ENCODE measurements around the gene CTSZ.

DNA sequence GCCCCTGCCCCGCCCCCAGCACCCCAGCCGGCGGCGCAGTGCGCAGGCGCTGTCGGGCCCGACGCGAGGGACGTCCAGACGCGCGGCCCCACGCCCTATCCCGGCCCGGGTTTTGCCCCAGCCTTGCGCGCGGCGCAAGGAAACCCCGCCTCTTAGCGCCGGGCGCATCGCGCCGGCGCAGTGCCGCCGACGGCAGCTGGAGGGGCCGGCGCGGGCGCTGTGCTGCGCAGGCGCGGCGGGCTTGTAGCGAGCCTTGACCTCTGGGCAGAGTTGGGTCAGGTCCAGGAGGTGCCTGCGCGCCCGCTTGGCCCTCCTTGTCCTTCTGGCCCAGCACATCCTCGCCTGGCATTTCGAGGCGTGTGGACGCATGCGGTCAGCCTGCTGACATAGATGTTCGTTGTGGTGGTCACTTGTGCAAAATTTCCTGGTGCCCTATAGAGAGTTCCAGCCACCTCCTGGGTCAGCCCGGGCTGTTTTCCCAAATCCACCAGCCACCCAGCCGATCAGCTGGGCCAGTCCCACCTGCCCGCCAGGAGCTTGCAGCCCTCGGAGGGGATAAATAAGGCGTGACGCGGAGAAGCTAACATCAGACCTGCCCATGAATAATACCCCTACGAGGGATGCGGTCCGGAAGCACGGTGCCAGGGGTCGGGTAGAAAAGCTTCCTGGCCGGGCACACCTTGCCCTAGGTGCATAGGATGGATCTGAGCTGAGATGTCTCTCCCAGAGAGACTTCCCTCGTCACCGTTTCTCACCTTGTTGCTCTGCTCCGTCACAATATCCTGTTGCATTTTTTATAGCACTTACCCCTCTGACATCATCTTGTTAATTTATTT is 36.0 kb upstream of the CTSZ start:
- TF ChIP-seq, protein P1, sequence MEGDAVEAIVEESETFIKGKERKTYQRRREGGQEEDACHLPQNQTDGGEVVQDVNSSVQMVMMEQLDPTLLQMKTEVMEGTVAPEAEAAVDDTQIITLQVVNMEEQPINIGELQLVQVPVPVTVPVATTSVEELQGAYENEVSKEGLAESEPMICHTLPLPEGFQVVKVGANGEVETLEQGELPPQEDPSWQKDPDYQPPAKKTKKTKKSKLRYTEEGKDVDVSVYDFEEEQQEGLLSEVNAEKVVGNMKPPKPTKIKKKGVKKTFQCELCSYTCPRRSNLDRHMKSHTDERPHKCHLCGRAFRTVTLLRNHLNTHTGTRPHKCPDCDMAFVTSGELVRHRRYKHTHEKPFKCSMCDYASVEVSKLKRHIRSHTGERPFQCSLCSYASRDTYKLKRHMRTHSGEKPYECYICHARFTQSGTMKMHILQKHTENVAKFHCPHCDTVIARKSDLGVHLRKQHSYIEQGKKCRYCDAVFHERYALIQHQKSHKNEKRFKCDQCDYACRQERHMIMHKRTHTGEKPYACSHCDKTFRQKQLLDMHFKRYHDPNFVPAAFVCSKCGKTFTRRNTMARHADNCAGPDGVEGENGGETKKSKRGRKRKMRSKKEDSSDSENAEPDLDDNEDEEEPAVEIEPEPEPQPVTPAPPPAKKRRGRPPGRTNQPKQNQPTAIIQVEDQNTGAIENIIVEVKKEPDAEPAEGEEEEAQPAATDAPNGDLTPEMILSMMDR (IDR thresholded peaks at IDR 0.05) = peak in 1 of 3 experiments; percentile 37
- TF ChIP-seq POLR2A (IDR thresholded peaks at IDR 0.05) = no peak
